GDM1 (cell line): Measurements from ENCODE around the gene ZNF20.
"Not testable (repeated sequence)": the region's sequence is repeated elsewhere in the genome, so short reads cannot be mapped to it uniquely, and the experiment has no call there.

ENCODE experiments used
- DNase-seq: peaks from one replicate; lab custom pipeline; 2025; lab: John Stamatoyannopoulos, UW

Gene ZNF20

GRCh38 chr19:12112701-12113100 lies 27.4 kb downstream of the ZNF20 start:
- DNase-seq, result no peak

- DNase-seq, result no peak
Observed at GRCh38 chr19:12111943-12112637, 28.1 kb downstream of the ZNF20 start.

- no peak for DNase-seq
Observed at GRCh38 chr19:12111176-12111575, 29.0 kb downstream of the ZNF20 start.

- DNase-seq, result not testable (repeated sequence)
Observed at GRCh38 chr19:12103909-12104308, 36.2 kb downstream of the ZNF20 start.

GRCh38 chr19:12098040-12098439 lies 42.1 kb downstream of the ZNF20 start:
- no peak for DNase-seq

- no peak for DNase-seq
Observed at GRCh38 chr19:12095111-12095790, 44.9 kb downstream of the ZNF20 start.

- DNase-seq, result no peak
Observed at GRCh38 chr19:12093777-12094176, 46.4 kb downstream of the ZNF20 start.

- DNase-seq, result no peak
Observed at GRCh38 chr19:12092956-12093355, 47.2 kb downstream of the ZNF20 start.

- peak; percentile 90 for DNase-seq
Observed at GRCh38 chr19:12092065-12092867, 47.9 kb downstream of the ZNF20 start.

GRCh38 chr19:12090807-12091206 lies 49.3 kb downstream of the ZNF20 start:
- peak; percentile 69 for DNase-seq

GRCh38 chr19:12085074-12085818 lies 54.9 kb downstream of the ZNF20 start:
- no peak for DNase-seq

- not testable (repeated sequence) for DNase-seq
Observed at GRCh38 chr19:12083336-12083735, 56.8 kb downstream of the ZNF20 start.
